ENCODE data around the gene ATP6V1G3.

- TF ChIP-seq, protein P1, sequence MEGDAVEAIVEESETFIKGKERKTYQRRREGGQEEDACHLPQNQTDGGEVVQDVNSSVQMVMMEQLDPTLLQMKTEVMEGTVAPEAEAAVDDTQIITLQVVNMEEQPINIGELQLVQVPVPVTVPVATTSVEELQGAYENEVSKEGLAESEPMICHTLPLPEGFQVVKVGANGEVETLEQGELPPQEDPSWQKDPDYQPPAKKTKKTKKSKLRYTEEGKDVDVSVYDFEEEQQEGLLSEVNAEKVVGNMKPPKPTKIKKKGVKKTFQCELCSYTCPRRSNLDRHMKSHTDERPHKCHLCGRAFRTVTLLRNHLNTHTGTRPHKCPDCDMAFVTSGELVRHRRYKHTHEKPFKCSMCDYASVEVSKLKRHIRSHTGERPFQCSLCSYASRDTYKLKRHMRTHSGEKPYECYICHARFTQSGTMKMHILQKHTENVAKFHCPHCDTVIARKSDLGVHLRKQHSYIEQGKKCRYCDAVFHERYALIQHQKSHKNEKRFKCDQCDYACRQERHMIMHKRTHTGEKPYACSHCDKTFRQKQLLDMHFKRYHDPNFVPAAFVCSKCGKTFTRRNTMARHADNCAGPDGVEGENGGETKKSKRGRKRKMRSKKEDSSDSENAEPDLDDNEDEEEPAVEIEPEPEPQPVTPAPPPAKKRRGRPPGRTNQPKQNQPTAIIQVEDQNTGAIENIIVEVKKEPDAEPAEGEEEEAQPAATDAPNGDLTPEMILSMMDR (conservative IDR thresholded peaks at IDR 0.05; ENCODE audit: low read length) = no peak
- TF ChIP-seq EZH2phosphoT487 (IDR thresholded peaks at IDR 0.05; ENCODE audit: borderline replicate concordance, low read depth, low read length) = no peak
Measured at GRCh38 chr1:198543670-198544260, 3.3 kb upstream of the ATP6V1G3 start.
